ENCODE results near the gene NCOR2. TPM values are rescaled to one million over a fixed set of nuclear protein-coding genes. Genes with fewer than 3 reads are reported as not detected.

The NCOR2 gene
- total and polyA plus RNA-seq, 2 donors (not counting 3 experiments of a cell fraction or from before 2014, with no cell fraction given): 26.5 to 241 TPM

GRCh38 chr12:124576061-124576650, 8.7 kb upstream of the NCOR2 start:
- no TSS peak for BruUV-seq (replicated peaks)
- POLR2A ChIA-PET: no interaction called here
- H3K4me1 ChIP-seq (ENCODE audit: control insufficient read depth, extremely low read depth, insufficient read depth, low read length): no peaks in the 10 kb centered on the region
- no peaks in the 10 kb centered on the region for H3K9me1 ChIP-seq (replicated peaks; ENCODE audit: control insufficient read depth, extremely low read depth, insufficient read depth, low read length)
- no peaks in the 10 kb centered on the region for H3K9me3 ChIP-seq (replicated peaks; ENCODE audit: control insufficient read depth, insufficient read depth, low read length)
- dilution Hi-C loops (cut with MboI; ENCODE audit: extremely low pct_ligation_motif_present, low sequenced_read_pairs): no loop called here
- no peak overlapping the region for H3K9ac ChIP-seq (replicated peaks; ENCODE audit: extremely low read depth, insufficient read depth, low read length)
- no peak overlapping the region for H2AFZ ChIP-seq (ENCODE audit: low read depth, low read length)
- DNase-seq (ENCODE audit: low read depth, low spot score): no peak
- CTCF ChIA-PET: interaction anchor here (0.6 kb wide), 1 partner anchor 50 kb away, joined by 3 read pairs; no protein-coding TSS in a partner anchor
- TF ChIP-seq MAX (IDR thresholded peaks at IDR 0.05; ENCODE audit: insufficient read depth, insufficient read length) (no peak), POLR2A (IDR thresholded peaks at IDR 0.05; ENCODE audit: low read depth, low read length) (no peak), CTCF (IDR thresholded peaks at IDR 0.05; ENCODE audit: extremely low read depth in 1 of 2, insufficient read depth in 1 of 2, low read depth in 1 of 2, low read length in 2 of 2) (no peak), EZH2 (IDR thresholded peaks at IDR 0.05; ENCODE audit: borderline replicate concordance, low read depth, low read length, severe bottlenecking) (no peak), FOS (IDR thresholded peaks at IDR 0.05; ENCODE audit: borderline replicate concordance, insufficient read depth, low read length) (no peak), POLR2AphosphoS5 (IDR thresholded peaks at IDR 0.05; ENCODE audit: insufficient read depth, low read depth, low read length) (no peak), JUN (IDR thresholded peaks at IDR 0.05; ENCODE audit: borderline replicate concordance, insufficient read depth, insufficient read length, low read depth) (no peak), MYC (IDR thresholded peaks at IDR 0.05; ENCODE audit: low read depth, low read length) (no peak), GATA2 (IDR thresholded peaks at IDR 0.05; ENCODE audit: insufficient read depth, insufficient read length, low read depth, low read length) (no peak)
- H4K20me1 ChIP-seq (replicated peaks; ENCODE audit: control insufficient read depth, extremely low read depth, insufficient read depth, low read length): no peaks in the 10 kb centered on the region
- no peak overlapping the region for H3K4me3 ChIP-seq (replicated peaks in 1 of 3; ENCODE audit: insufficient read depth in 1 of 3, low read depth in 1 of 3, low read length in 3 of 3)
- no peak for FAIRE-seq
- H3K27me3 ChIP-seq (ENCODE audit: control insufficient read depth in 2 of 2, insufficient read depth in 2 of 2, low read length in 2 of 2): no peaks in the 10 kb centered on the region
- H3K4me2 ChIP-seq (ENCODE audit: insufficient read depth, low read length): no peak overlapping the region
- H3K27ac ChIP-seq (ENCODE audit: insufficient read depth, low read depth, low read length): no peak overlapping the region
- no peaks in the 10 kb centered on the region for H3K36me3 ChIP-seq (ENCODE audit: control insufficient read depth in 2 of 2, extremely low read depth in 1 of 2, insufficient read depth in 2 of 2, low read length in 2 of 2)
- H3K79me2 ChIP-seq (ENCODE audit: control insufficient read depth, insufficient read depth, low read length): no peaks in the 10 kb centered on the region
- intact Hi-C loops (cut with micrococcal nuclease): no loop called here
